ENCODE measurements around the gene RIMS4. TPM values are rescaled to one million over a fixed set of nuclear protein-coding genes. Genes with fewer than 3 reads are reported as not detected.
"Not testable (repeated sequence)": the region's sequence is repeated elsewhere in the genome, so short reads cannot be mapped to it uniquely, and the experiment has no call there.

RIMS4 gene
- total RNA-seq, 1 donor from 2014 or later, result 6.3 TPM

GRCh38 chr20:44827401-44827800 is 17.1 kb upstream of the RIMS4 start:
- Mint-ChIP-seq H3K36me3 (ENCODE audit: insufficient read depth) (no peaks in the 10 kb centered on the region), H3K27ac (no peak overlapping the region), H3K27me3 (peaks cover 14% of the 10 kb centered on the region), H3K4me3 (ENCODE audit: low read depth) (no peak overlapping the region), H3K9me3 (ENCODE audit: low read depth) (peaks cover 5% of the 10 kb centered on the region), H3K4me1 (ENCODE audit: low read depth) (no peaks in the 10 kb centered on the region)
- no peak for DNase-seq (ENCODE audit: low spot score, unreplicated experiment)
- TF ChIP-seq CTCF (IDR thresholded peaks at IDR 0.05; ENCODE audit: unreplicated experiment), result no peak

GRCh38 chr20:44821576-44821975 is 11.2 kb upstream of the RIMS4 start:
- H3K9me3 Mint-ChIP-seq (ENCODE audit: low read depth); H3K27me3 Mint-ChIP-seq; H3K4me1 Mint-ChIP-seq (ENCODE audit: low read depth); H3K4me3 Mint-ChIP-seq (ENCODE audit: low read depth); H3K36me3 Mint-ChIP-seq (ENCODE audit: insufficient read depth); DNase-seq (ENCODE audit: low spot score, unreplicated experiment); H3K27ac Mint-ChIP-seq: not testable (repeated sequence)

- no peak for DNase-seq (ENCODE audit: low spot score, unreplicated experiment)
- H3K4me3 Mint-ChIP-seq (ENCODE audit: low read depth), result no peak overlapping the region
- no peaks in the 10 kb centered on the region for H3K4me1 Mint-ChIP-seq (ENCODE audit: low read depth)
- peaks cover 14% of the 10 kb centered on the region for H3K27me3 Mint-ChIP-seq
- H3K9me3 Mint-ChIP-seq (ENCODE audit: low read depth), result no peaks in the 10 kb centered on the region
- TF ChIP-seq CTCF (IDR thresholded peaks at IDR 0.05; ENCODE audit: unreplicated experiment), result no peak
- H3K27ac Mint-ChIP-seq, result no peak overlapping the region
- H3K36me3 Mint-ChIP-seq (ENCODE audit: insufficient read depth), result no peaks in the 10 kb centered on the region
These were observed 9.6 kb upstream of the RIMS4 start for GRCh38 chr20:44819936-44820335.

- Mint-ChIP-seq H3K4me1 (ENCODE audit: low read depth) (no peaks in the 10 kb centered on the region), H3K9me3 (ENCODE audit: low read depth) (no peaks in the 10 kb centered on the region), H3K27me3 (peaks cover 28% of the 10 kb centered on the region), H3K27ac (no peak overlapping the region), H3K36me3 (ENCODE audit: insufficient read depth) (peaks cover 2% of the 10 kb centered on the region), H3K4me3 (ENCODE audit: low read depth) (no peak overlapping the region)
- DNase-seq (ENCODE audit: low spot score, unreplicated experiment), result no peak
- no peak for TF ChIP-seq CTCF (IDR thresholded peaks at IDR 0.05; ENCODE audit: unreplicated experiment)
These were observed 7.0 kb upstream of the RIMS4 start for GRCh38 chr20:44817143-44817910.

- no peak for DNase-seq (ENCODE audit: low spot score, unreplicated experiment)
- no peak for TF ChIP-seq CTCF (IDR thresholded peaks at IDR 0.05; ENCODE audit: unreplicated experiment)
These were observed 4.6 kb upstream of the RIMS4 start for GRCh38 chr20:44814937-44815336.

GRCh38 chr20:44811150-44811685 is 872 bp upstream of the RIMS4 start:
- Mint-ChIP-seq H3K36me3 (ENCODE audit: insufficient read depth) (peaks cover 2% of the 10 kb centered on the region), H3K27me3 (peaks cover 72% of the 10 kb centered on the region), H3K9me3 (ENCODE audit: low read depth) (no peaks in the 10 kb centered on the region), H3K4me1 (ENCODE audit: low read depth) (peaks cover 6% of the 10 kb centered on the region), H3K27ac (no peak overlapping the region), H3K4me3 (ENCODE audit: low read depth) (peak overlapping the region; percentile 45)
- no peak for DNase-seq (ENCODE audit: low spot score, unreplicated experiment)
- TF ChIP-seq CTCF (IDR thresholded peaks at IDR 0.05; ENCODE audit: unreplicated experiment), result no peak

More at GRCh38 chr20:44814937-44815336, 4.6 kb upstream of the RIMS4 start:
- Mint-ChIP-seq H3K4me1 (ENCODE audit: low read depth) (peaks cover 3% of the 10 kb centered on the region), H3K4me3 (ENCODE audit: low read depth) (no peak overlapping the region), H3K9me3 (ENCODE audit: low read depth) (no peaks in the 10 kb centered on the region), H3K27ac (no peak overlapping the region), H3K36me3 (ENCODE audit: insufficient read depth) (peaks cover 2% of the 10 kb centered on the region), H3K27me3 (peaks cover 46% of the 10 kb centered on the region)
